Peyer's patch (tissue), 4 donors: Measurements from ENCODE around the gene DRD4. TPM values are rescaled to one million over a fixed set of nuclear protein-coding genes. Genes with fewer than 3 reads are reported as not detected.

Source experiments
- DNase-seq, 3 donors: peaks; one replicate each; pipeline ENCODE4 v3.0.0-alpha.2; 2017 to 2019
- H3K27ac ChIP-seq, 4 donors: fragments of 200-600 bp; sonication (generic); one replicate each; pipeline ENCODE4 v1.5.1; 2016 to 2019
- H3K27me3 ChIP-seq, 2 donors: fragments of 200-600 bp; sonication (generic); one replicate each; pipeline ENCODE4 v1.5.1; 2019
- H3K36me3 ChIP-seq, 3 donors: fragments of 200-600 bp; sonication (generic); one replicate each; pipeline ENCODE4 v1.5.1; 2016 to 2019
- H3K4me1 ChIP-seq, 4 donors: fragments of 200-600 bp; sonication (generic); one replicate each; pipeline ENCODE4 v1.5.1; 2016 to 2019
- H3K4me3 ChIP-seq, 4 donors: fragments of 200-600 bp; sonication (generic); 1 replicate in 3 of 4; 2 replicates in 1 of 4; pipeline ENCODE4 v1.5.1; 2016 to 2019; ENCODE audit warnings: mild to moderate bottlenecking in 1 of 4
- H3K9me3 ChIP-seq, 4 donors: fragments of 200-600 bp; sonication (generic); one replicate each; pipeline ENCODE4 v1.5.1; 2016 to 2019; ENCODE audit warnings: mild to moderate bottlenecking in 1 of 4
- POLR2A ChIP-seq, 2 donors: fragments of 450-650 bp; IDR thresholded peaks; one replicate each; pipeline ENCODE4 v1.5.1; 2017; ENCODE audit warnings: antibody characterized with exemption in 2 of 2, mild to moderate bottlenecking in 2 of 2, moderate library complexity in 2 of 2
- total RNA-seq, 4 donors: library from RNA; depleted of rRNA; stranded (reverse); fragments of >200 nt; gene quantifications; one replicate each; pipeline ENCODE4 v1.1.0, GENCODE V29; 2016
- TF ChIP-seq, protein P1 (sequence below), 6 experiments: fragments of 450-650 bp in 4 of 6; fragments of 200-600 bp in 2 of 6; sonication (generic) in 1 of 6; IDR thresholded peaks; one replicate each; pipeline ENCODE4 v1.5.1; 2017 to 2019; ENCODE audit warnings: antibody characterized with exemption in 6 of 6, mild to moderate bottlenecking in 3 of 6, moderate library complexity in 1 of 6

DRD4 gene
- total RNA-seq, 4 donors from 2014 or later = 1.6 to 3.0 TPM; not detected in 2

DNA sequence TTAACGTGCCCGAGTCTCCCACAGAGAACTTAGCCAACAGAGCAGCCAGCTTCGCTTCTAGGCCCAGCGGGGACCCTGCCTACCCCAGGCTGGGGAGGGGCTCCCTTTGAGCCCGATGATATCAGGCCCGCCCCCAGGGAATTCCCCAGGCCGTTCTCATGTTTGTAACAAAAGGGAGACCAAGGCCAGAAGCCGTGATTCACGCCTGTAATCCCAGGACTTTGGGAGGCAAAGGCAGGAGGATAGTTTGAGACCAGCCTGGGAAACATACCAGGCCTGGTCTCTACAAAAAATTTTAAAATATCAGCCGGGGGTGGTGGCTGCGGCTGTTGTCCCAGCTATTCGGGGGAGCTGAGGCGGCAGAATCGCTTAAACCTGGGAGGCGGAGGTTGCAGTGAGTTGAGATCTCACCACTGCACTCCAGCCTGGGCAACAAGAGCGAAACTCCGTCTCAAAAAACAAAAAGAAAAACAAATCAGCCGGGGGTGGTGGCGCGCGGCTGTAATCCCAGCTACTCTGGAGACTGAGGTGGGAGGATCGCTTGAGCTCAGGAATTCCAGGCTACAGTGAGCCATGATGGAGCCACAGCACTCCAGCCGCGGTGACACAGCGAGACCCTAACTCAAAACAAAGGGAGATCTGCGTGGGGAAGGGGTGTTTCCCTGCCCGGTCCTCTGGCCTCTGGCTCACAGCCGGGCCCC, 1.7 kb downstream of the DRD4 start:
- Histone ChIP-seq H3K27me3 (peaks cover 0 to 10% of the 10 kb centered on the region in 2 donors), H3K9me3 (no peaks in the 10 kb centered on the region), H3K4me1 (peaks cover 0 to 20% (median 11%) of the 10 kb centered on the region in 4 donors), H3K4me3 (no peak overlapping the region), H3K27ac (no peak overlapping the region), H3K36me3 (peaks cover 0 to 5% (median 0%) of the 10 kb centered on the region in 3 donors)
- TF ChIP-seq, protein P1, sequence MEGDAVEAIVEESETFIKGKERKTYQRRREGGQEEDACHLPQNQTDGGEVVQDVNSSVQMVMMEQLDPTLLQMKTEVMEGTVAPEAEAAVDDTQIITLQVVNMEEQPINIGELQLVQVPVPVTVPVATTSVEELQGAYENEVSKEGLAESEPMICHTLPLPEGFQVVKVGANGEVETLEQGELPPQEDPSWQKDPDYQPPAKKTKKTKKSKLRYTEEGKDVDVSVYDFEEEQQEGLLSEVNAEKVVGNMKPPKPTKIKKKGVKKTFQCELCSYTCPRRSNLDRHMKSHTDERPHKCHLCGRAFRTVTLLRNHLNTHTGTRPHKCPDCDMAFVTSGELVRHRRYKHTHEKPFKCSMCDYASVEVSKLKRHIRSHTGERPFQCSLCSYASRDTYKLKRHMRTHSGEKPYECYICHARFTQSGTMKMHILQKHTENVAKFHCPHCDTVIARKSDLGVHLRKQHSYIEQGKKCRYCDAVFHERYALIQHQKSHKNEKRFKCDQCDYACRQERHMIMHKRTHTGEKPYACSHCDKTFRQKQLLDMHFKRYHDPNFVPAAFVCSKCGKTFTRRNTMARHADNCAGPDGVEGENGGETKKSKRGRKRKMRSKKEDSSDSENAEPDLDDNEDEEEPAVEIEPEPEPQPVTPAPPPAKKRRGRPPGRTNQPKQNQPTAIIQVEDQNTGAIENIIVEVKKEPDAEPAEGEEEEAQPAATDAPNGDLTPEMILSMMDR (IDR thresholded peaks at IDR 0.05) = no peak
- no peak for TF ChIP-seq POLR2A (IDR thresholded peaks at IDR 0.05)
- peak in 1 of 3 donors; percentile 25 for DNase-seq

DNA sequence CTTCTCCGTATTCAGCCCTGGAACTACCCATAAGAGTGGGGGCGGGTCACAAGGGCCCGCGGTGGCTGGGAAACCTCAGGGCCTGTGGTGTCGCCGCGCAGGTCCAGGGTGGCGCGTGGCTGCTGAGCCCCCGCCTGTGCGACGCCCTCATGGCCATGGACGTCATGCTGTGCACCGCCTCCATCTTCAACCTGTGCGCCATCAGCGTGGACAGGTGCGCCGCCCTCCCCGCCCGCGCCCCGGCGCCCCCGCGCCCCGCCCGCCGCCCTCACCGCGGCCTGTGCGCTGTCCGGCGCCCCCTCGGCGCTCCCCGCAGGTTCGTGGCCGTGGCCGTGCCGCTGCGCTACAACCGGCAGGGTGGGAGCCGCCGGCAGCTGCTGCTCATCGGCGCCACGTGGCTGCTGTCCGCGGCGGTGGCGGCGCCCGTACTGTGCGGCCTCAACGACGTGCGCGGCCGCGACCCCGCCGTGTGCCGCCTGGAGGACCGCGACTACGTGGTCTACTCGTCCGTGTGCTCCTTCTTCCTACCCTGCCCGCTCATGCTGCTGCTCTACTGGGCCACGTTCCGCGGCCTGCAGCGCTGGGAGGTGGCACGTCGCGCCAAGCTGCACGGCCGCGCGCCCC, 2.4 kb downstream of the DRD4 start:
- peak overlapping the region in 1 of 4 donors; percentile 12 for H3K4me3 ChIP-seq
- no peak for TF ChIP-seq POLR2A (IDR thresholded peaks at IDR 0.05)
- TF ChIP-seq, protein P1 (IDR thresholded peaks at IDR 0.05) = no peak
- peaks cover 0 to 10% of the 10 kb centered on the region in 2 donors for H3K27me3 ChIP-seq
- no peak for DNase-seq
- peaks cover 0 to 20% (median 11%) of the 10 kb centered on the region in 4 donors for H3K4me1 ChIP-seq
- peaks cover 0 to 11% (median 0%) of the 10 kb centered on the region in 3 donors for H3K36me3 ChIP-seq
- H3K27ac ChIP-seq = no peak overlapping the region
- H3K9me3 ChIP-seq = no peaks in the 10 kb centered on the region

DNA sequence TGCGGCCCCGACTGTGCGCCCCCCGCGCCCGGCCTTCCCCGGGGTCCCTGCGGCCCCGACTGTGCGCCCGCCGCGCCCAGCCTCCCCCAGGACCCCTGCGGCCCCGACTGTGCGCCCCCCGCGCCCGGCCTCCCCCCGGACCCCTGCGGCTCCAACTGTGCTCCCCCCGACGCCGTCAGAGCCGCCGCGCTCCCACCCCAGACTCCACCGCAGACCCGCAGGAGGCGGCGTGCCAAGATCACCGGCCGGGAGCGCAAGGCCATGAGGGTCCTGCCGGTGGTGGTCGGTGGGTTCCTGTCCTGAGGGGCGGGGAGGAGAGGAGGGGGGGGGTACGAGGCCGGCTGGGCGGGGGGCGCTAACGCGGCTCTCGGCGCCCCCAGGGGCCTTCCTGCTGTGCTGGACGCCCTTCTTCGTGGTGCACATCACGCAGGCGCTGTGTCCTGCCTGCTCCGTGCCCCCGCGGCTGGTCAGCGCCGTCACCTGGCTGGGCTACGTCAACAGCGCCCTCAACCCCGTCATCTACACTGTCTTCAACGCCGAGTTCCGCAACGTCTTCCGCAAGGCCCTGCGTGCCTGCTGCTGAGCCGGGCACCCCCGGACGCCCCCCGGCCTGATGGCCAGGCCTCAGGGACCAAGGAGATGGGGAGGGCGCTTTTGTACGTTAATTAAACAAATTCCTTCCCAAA, 3.1 kb downstream of the DRD4 start:
- peak overlapping the region in 1 of 4 donors; percentile 12 for H3K4me3 ChIP-seq

DNA sequence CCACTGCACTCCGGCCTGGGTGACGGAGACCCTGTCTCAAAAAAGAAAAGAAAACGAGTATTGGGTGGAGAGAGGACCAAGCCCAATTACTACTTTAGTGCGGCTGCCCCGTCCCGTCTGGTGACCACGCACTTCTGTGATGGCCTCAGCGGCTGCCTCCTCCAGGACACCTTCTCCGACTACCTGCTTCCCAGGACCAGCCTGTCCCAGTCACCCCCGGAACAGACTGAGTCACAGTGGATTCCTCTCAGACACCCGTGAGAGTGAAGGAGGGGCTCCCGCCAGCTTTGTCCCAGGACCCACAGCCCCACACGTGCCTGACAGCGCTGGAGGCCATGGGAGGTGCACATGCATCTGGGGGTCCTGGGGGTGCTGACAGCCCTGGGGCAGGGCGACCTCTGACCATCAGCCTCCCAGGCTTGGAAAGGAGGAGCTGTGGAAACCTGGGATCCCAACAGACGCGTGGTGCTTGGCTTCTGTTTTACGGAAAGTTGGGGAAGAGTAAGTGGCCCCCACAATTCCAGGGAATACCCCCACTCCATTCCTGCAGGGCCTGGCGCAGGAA, 4.8 kb downstream of the DRD4 start:
- peaks cover 0 to 10% of the 10 kb centered on the region in 2 donors for H3K27me3 ChIP-seq
- H3K9me3 ChIP-seq = no peaks in the 10 kb centered on the region
- no peak overlapping the region for H3K4me3 ChIP-seq
- TF ChIP-seq, protein P1 (IDR thresholded peaks at IDR 0.05) = no peak
- TF ChIP-seq POLR2A (IDR thresholded peaks at IDR 0.05) = no peak
- H3K36me3 ChIP-seq = peaks cover 0 to 13% (median 0%) of the 10 kb centered on the region in 3 donors
- peaks cover 0 to 17% (median 7%) of the 10 kb centered on the region in 4 donors for H3K4me1 ChIP-seq
- no peak overlapping the region for H3K27ac ChIP-seq
- peak in 1 of 3 donors; percentile 37 for DNase-seq

More for the DNA sequence above, 3.1 kb downstream of the DRD4 start:
- Histone ChIP-seq H3K27ac (no peak overlapping the region), H3K9me3 (no peaks in the 10 kb centered on the region), H3K4me1 (peaks cover 0 to 20% (median 11%) of the 10 kb centered on the region in 4 donors), H3K36me3 (peaks cover 0 to 13% (median 0%) of the 10 kb centered on the region in 3 donors), H3K27me3 (peaks cover 0 to 10% of the 10 kb centered on the region in 2 donors)
- TF ChIP-seq POLR2A (IDR thresholded peaks at IDR 0.05) = no peak
- TF ChIP-seq, protein P1 (IDR thresholded peaks at IDR 0.05) = no peak
- DNase-seq = peak in 1 of 3 donors; percentile 44

DNA sequence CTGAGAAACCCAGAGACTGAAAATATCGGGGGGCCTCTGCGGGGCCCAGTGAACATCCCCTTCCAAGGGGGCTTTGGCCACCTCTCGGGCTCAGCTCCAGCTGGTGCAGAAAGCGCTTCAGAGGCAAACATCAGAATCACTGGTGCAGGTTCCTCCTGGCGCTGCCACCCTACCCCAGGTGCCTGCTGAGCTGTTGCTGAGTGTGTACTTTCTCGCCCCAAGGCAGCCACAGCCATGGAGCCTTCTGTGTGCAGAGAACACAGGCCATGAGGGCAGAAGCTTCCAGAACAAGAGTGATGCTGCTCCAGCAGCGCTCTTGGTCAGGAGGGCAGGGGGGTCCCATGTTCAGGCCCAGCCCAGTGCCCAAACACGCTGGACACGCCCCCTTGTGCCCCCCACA, 6.3 kb downstream of the DRD4 start:
- TF ChIP-seq, protein P1 (IDR thresholded peaks at IDR 0.05) = no peak
- no peak for TF ChIP-seq POLR2A (IDR thresholded peaks at IDR 0.05)
- Histone ChIP-seq H3K9me3 (no peaks in the 10 kb centered on the region), H3K4me3 (no peak overlapping the region), H3K27me3 (no peaks in the 10 kb centered on the region), H3K27ac (no peak overlapping the region), H3K36me3 (peaks cover 0 to 13% (median 0%) of the 10 kb centered on the region in 3 donors), H3K4me1 (peaks cover 0 to 11% (median 0%) of the 10 kb centered on the region in 4 donors)
- DNase-seq = no peak
